OCI-LY3 (cell line): Measurements from ENCODE around the gene RIPK3.

ENCODE experiments used
- H2AFZ ChIP-seq: fragments of 200-600, 300-600 bp; shearing (Covaris generic); 2 replicates; pipeline ENCODE4 v1.6.0; 2014; ENCODE audit warnings: antibody characterized with exemption, low read depth, low read length
- H3K27ac ChIP-seq: fragments of 200-600, 300-600 bp; sonication (generic); 2 replicates; pipeline ENCODE4 v1.5.1; 2014; ENCODE audit warnings: mild to moderate bottlenecking, low read length, moderate library complexity, mixed read lengths
- H3K27me3 ChIP-seq: fragments of 200-600, 300-600 bp; sonication (generic); 2 replicates; pipeline ENCODE4 v1.6.1; 2014; ENCODE audit warnings: low read depth, low read length, mixed read lengths
- H3K36me3 ChIP-seq: fragments of 200-600, 300-600 bp; sonication (generic); replicated peaks from 2 replicates; pipeline ENCODE3; 2014; ENCODE audit warnings: low read depth, low read length, mixed read lengths
- H3K4me1 ChIP-seq: fragments of 300-600, 200-600 bp; sonication (generic); 2 replicates; pipeline ENCODE4 v1.6.1; 2014; ENCODE audit warnings: low read length, mixed read lengths
- H3K4me2 ChIP-seq: fragments of 200-600, 300-600 bp; sonication (generic); 2 replicates; pipeline ENCODE4 v1.6.1; 2014; ENCODE audit warnings: low read length, mixed read lengths
- H3K4me3 ChIP-seq: fragments of 300-600, 200-600 bp; sonication (generic); 2 replicates; pipeline ENCODE4 v1.5.1; 2014; ENCODE audit warnings: antibody characterized with exemption, mild to moderate bottlenecking, low read length, moderate library complexity
- H3K79me2 ChIP-seq: fragments of 300-600, 200-600 bp; shearing (Covaris generic); 2 replicates; pipeline ENCODE4 v1.6.1; 2014; ENCODE audit warnings: mild to moderate bottlenecking, low read length, mixed read lengths
- H3K9ac ChIP-seq: fragments of 300-600, 200-600 bp; shearing (Covaris generic); 2 replicates; pipeline ENCODE4 v1.6.0; 2014; ENCODE audit warnings: mild to moderate bottlenecking, low read length, moderate library complexity
- H3K9me3 ChIP-seq: fragments of 200-600, 300-600 bp; shearing (Covaris generic); 2 replicates; pipeline ENCODE4 v1.6.1; 2014; ENCODE audit warnings: low read length, mixed read lengths; ENCODE audit not compliant: insufficient read depth
- H4K20me1 ChIP-seq: fragments of 200-600, 300-600 bp; sonication (generic); 2 replicates; pipeline ENCODE4 v1.6.1; 2016; ENCODE audit warnings: low read length, mixed read lengths; ENCODE audit not compliant: insufficient read depth
- EZH2phosphoT487 ChIP-seq: fragments of 200-600 bp; shearing (Covaris generic); IDR thresholded peaks from 2 replicates; pipeline ENCODE4 v1.6.1; 2018; ENCODE audit warnings: antibody characterized with exemption, mixed run types, low read depth
- TF ChIP-seq, protein P1 (sequence below): fragments of 200-600, 300-600 bp; sonication (generic); IDR thresholded peaks from 2 replicates; pipeline ENCODE4 v1.5.1; 2014; ENCODE audit warnings: antibody characterized with exemption, low read length, low read depth

RIPK3 gene

DNA sequence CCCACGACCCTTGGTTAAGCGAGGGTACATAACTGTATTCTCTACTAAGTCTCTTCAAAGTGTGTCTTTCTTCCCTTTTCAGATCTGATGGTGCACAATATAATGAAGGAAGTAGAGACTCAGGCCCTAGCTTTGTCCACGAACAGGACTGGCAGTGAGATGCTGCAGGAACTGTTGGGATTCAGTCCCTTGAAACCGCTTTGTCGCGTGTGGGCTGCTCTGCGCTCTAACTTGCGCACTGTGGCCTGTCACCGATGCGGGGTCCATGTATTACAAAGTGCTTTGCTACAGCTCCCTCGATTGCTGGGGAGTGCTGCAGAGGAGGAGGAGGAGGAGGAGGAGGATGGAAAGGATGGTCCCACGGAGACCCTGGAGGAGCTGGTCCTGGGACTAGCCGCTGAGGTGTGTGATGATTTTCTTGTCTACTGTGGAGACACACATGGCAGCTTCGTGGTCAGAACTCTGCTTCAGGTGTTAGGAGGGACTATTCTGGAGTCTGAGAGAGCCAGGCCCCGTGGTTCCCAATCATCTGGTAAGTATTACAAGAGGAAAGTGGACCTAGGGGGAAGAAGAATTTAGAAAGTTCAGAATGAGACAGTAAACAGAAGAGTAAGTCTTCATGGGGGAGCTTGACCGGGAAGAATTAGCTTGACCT, 39.3 kb downstream of the RIPK3 start:
- H2AFZ ChIP-seq = no peak overlapping the region
- H3K9me3 ChIP-seq = no peaks in the 10 kb centered on the region
- H3K4me1 ChIP-seq = peaks cover 27% of the 10 kb centered on the region
- peak overlapping the region; percentile 74 for H3K9ac ChIP-seq
- H4K20me1 ChIP-seq = no peaks in the 10 kb centered on the region
- TF ChIP-seq EZH2phosphoT487 = no peak
- no peaks in the 10 kb centered on the region for H3K27me3 ChIP-seq
- H3K4me3 ChIP-seq = peak overlapping the region; percentile 98
- no peak overlapping the region for H3K27ac ChIP-seq
- H3K36me3 ChIP-seq = peaks cover 39% of the 10 kb centered on the region
- H3K79me2 ChIP-seq = peaks cover 20% of the 10 kb centered on the region
- H3K4me2 ChIP-seq = peak overlapping the region; percentile 90

DNA sequence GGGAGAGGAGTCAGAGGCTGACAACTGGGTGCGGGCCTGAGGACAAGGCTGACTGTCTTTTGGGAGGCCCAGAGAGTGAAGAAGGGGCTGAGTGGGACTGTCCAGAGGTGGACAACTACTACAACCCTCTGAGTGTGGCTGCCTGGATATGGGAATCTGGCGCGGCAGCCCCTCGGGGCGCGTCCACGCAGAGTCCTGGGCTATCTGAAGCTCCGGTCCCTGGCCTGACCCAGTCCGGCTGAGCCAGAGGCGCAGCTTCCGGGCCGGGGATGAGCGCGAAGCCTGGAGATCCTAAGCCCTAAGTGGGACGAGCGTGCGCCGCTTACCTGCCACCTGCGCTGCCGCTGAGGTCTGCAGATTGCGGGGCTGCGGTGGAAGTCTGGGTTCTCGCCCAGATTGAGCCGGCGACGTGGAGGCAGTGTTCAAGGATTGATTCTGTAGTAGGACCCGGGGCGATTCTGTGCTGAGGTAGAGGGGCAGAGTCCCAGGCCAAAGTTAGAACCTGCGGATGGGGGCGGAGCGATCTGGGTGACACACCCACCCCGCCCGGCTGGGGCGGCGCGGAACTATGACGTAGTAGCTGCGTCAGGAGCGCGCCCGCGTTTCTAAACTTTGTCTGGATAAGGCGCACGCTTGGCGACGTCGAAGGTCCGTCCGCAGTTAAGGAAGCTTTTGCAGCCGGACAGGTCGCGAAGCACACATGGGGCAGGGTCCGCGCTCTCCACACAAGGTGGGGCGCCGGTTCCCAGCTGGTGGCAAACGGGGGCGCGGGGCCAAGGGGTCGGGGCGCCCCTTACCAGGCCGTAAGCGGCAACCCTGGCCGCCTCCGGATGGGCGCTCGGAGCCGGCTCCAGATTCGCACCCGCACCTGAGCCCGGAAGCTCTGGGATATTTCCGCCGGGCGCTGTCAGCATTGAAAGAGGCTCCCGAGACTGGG, 40.3 kb downstream of the RIPK3 start, which contains the start of the genes DHRS1 and NOP9:
Gene DHRS1 (minus strand): TSS at position 526 of the 937 bp plus-strand sequence. CDS start 674 bp downstream, outside the sequence.
Gene NOP9 (plus strand): TSS at position 596 of the 937 bp plus-strand sequence. CDS start 105 bp downstream, at position 701.
- H3K9ac ChIP-seq = peak within 1 kb of the TSS; percentile 74
- no peaks in the 10 kb centered on the region for H4K20me1 ChIP-seq
- peaks cover 20% of the 10 kb centered on the region for H3K79me2 ChIP-seq
- TF ChIP-seq EZH2phosphoT487 = no peak
- TF ChIP-seq, protein P1, sequence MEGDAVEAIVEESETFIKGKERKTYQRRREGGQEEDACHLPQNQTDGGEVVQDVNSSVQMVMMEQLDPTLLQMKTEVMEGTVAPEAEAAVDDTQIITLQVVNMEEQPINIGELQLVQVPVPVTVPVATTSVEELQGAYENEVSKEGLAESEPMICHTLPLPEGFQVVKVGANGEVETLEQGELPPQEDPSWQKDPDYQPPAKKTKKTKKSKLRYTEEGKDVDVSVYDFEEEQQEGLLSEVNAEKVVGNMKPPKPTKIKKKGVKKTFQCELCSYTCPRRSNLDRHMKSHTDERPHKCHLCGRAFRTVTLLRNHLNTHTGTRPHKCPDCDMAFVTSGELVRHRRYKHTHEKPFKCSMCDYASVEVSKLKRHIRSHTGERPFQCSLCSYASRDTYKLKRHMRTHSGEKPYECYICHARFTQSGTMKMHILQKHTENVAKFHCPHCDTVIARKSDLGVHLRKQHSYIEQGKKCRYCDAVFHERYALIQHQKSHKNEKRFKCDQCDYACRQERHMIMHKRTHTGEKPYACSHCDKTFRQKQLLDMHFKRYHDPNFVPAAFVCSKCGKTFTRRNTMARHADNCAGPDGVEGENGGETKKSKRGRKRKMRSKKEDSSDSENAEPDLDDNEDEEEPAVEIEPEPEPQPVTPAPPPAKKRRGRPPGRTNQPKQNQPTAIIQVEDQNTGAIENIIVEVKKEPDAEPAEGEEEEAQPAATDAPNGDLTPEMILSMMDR = no peak
- peaks cover 27% of the 10 kb centered on the region for H3K4me1 ChIP-seq
- peak within 1 kb of the TSS; percentile 98 for H3K4me3 ChIP-seq
- peak within 1 kb of the TSS; percentile 97 for H3K4me2 ChIP-seq
- peaks cover 31% of the 10 kb centered on the region for H3K36me3 ChIP-seq
- no peaks in the 10 kb centered on the region for H3K9me3 ChIP-seq
- H3K27me3 ChIP-seq = no peaks in the 10 kb centered on the region
- peak within 1 kb of the TSS; percentile 94; the same call in 1 of the 2 replicates for H2AFZ ChIP-seq
- H3K27ac ChIP-seq = no peak within 1 kb of the TSS

DNA sequence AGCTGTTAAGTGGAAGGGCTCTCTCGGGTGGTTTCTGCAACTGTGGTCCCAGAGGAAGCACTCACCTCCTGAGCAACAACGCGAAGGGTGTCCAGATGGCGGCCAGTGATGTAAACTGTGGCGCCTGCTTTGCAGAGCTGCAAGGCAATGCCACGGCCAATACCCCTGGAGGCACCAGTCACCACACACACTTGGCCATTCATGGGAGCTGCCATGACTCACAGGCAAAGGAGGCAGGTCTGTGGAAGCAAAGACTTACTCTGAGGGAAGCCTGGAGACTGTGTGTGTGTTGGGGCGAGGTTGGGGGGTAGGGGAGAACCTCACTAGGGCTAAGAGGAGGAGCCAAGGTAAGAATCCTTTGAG, 40.9 kb downstream of the RIPK3 start:
- no peaks in the 10 kb centered on the region for H3K27me3 ChIP-seq
- no peak for TF ChIP-seq EZH2phosphoT487
- no peak overlapping the region; the same call in 1 of the 2 replicates for H2AFZ ChIP-seq
- H3K4me2 ChIP-seq = peak overlapping the region; percentile 97
- no peak overlapping the region for H3K27ac ChIP-seq
- H3K36me3 ChIP-seq = peaks cover 30% of the 10 kb centered on the region
- peaks cover 20% of the 10 kb centered on the region for H3K79me2 ChIP-seq
- no peaks in the 10 kb centered on the region for H3K9me3 ChIP-seq
- H4K20me1 ChIP-seq = no peaks in the 10 kb centered on the region
- H3K4me3 ChIP-seq = peak overlapping the region; percentile 98
- H3K9ac ChIP-seq = peak overlapping the region; percentile 74
- H3K4me1 ChIP-seq = peaks cover 27% of the 10 kb centered on the region

DNA sequence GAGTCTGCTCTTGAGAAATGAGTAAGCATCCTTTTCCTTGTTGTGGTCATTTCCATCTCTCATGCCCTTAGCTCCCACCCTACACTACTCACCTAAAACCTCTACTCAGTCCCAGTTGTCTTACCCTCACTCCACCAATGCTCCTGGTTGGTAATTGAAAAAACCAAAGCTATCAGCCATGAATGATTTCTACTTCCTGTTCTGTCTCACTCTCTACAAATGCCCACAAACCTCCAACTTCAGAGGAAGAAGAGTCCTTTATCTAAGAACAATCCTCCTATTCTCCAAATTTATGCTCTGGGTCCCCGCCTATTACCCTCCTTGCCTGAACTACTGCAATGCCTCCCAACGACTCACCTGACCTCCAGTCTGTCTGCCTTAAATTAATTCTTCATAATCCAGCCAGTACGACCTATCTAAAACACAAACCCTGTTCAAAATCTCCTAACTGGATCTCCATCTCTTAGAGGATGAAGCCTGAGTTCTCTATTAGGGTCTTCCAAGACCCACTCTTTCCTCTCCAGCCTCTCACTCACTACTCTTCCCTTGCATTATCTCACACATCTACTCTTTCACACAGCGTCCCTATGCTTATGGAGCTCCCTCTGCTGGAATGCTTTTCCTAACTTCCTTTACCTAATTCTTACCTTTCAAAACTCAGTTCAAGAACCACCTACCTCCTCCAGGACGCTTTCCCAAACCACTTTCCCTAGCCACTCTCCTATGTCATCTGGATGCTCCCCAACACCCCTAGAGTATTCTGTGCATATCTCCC, 42.4 kb downstream of the RIPK3 start:
- H2AFZ ChIP-seq = no peak overlapping the region
- no peak overlapping the region for H3K9ac ChIP-seq
- peaks cover 21% of the 10 kb centered on the region for H3K36me3 ChIP-seq
- H3K4me2 ChIP-seq = no peak overlapping the region
- no peaks in the 10 kb centered on the region for H4K20me1 ChIP-seq
- H3K79me2 ChIP-seq = peaks cover 20% of the 10 kb centered on the region
- no peak overlapping the region for H3K27ac ChIP-seq
- no peak overlapping the region for H3K4me3 ChIP-seq
- H3K4me1 ChIP-seq = peaks cover 27% of the 10 kb centered on the region
- TF ChIP-seq, protein P1 = peak; percentile 40
- no peak for TF ChIP-seq EZH2phosphoT487
- no peaks in the 10 kb centered on the region for H3K9me3 ChIP-seq
- no peaks in the 10 kb centered on the region for H3K27me3 ChIP-seq
